Endothelial cell of umbilical vein (primary cell): Measurements from ENCODE around the gene CDR2. TPM values are rescaled to one million over a fixed set of nuclear protein-coding genes. Genes with fewer than 3 reads are reported as not detected.

Experiments used
- BruUV-seq: library from RNA; stranded (reverse); fragments of 400-500 nt; replicated peaks from 2 replicates; lab custom pipeline; 2021; lab: Mats Ljungman, UMichigan
- CTCF ChIA-PET: fragments of 300-600, 350-600 bp; sonication (Branson Sonifier 250); formaldehyde crosslinking; loops from one replicate; lab custom pipeline; 2021; ENCODE audit warnings: antibody characterized with exemption, inconsistent platforms; lab: Charles Lee
- POLR2A ChIA-PET: fragments of 300-600, 350-600 bp; sonication (Branson Sonifier 250); formaldehyde crosslinking; loops from one replicate; lab custom pipeline; 2021; ENCODE audit warnings: antibody characterized with exemption, inconsistent platforms; lab: Charles Lee
- DNase-seq: peaks from one replicate; pipeline ENCODE4 v3.0.0-alpha.2; 2011; ENCODE audit warnings: low read depth, low spot score
- FAIRE-seq: peaks from 2 replicates; lab custom pipeline; 2011; peaks lifted over from hg19 to GRCh38; lab: Jason Lieb, UNC
- H2AFZ ChIP-seq: 2 replicates; pipeline ENCODE4 v1.6.0; 2012; ENCODE audit warnings: low read depth, low read length, control low read depth, inconsistent platforms
- H3K27ac ChIP-seq: 2 replicates; pipeline ENCODE4 v1.5.1; 2011; ENCODE audit warnings: low read depth, mild to moderate bottlenecking, control low read depth, low read length, moderate library complexity; ENCODE audit not compliant: insufficient read depth
- H3K27me3 ChIP-seq, 2 experiments: 2 replicates each; pipeline versions ENCODE4 v1.6.0 to v1.6.1; 2011; ENCODE audit warnings: low read length in 2 of 2, mixed read lengths in 1 of 2; ENCODE audit not compliant: control insufficient read depth in 2 of 2, insufficient read depth in 2 of 2
- H3K36me3 ChIP-seq, 2 experiments: 2 replicates in 1 of 2; 3 replicates in 1 of 2; pipeline ENCODE4 v1.5.1; 2011; ENCODE audit warnings: low read length in 2 of 2, mild to moderate bottlenecking in 1 of 2, moderate library complexity in 1 of 2; ENCODE audit not compliant: control insufficient read depth in 2 of 2, insufficient read depth in 2 of 2; ENCODE audit errors: extremely low read depth in 1 of 2
- H3K4me1 ChIP-seq: 3 replicates; pipeline ENCODE4 v1.5.1; 2011; ENCODE audit warnings: mild to moderate bottlenecking, low read length; ENCODE audit not compliant: control insufficient read depth, insufficient read depth; ENCODE audit errors: extremely low read depth
- H3K4me2 ChIP-seq: 2 replicates; pipeline ENCODE4 v1.6.1; 2011; ENCODE audit warnings: low read length, control low read depth, mixed read lengths; ENCODE audit not compliant: insufficient read depth
- H3K4me3 ChIP-seq, 3 experiments: fragments of 200-600 bp in 1 of 3; sonication (generic), shearing (Covaris generic) in 1 of 3; replicated peaks in 1 of 3; 2 replicates each; pipeline ENCODE4 v1.5.1; 2011 to 2016; ENCODE audit warnings: control low read depth in 3 of 3, low read length in 3 of 3, mild to moderate bottlenecking in 2 of 3, inconsistent platforms in 1 of 3, low read depth in 1 of 3, moderate library complexity in 1 of 3; ENCODE audit not compliant: insufficient read depth in 1 of 3
- H3K79me2 ChIP-seq: 2 replicates; pipeline ENCODE4 v1.6.0; 2012; ENCODE audit warnings: low read length, inconsistent platforms; ENCODE audit not compliant: control insufficient read depth, insufficient read depth
- H3K9ac ChIP-seq: replicated peaks from 2 replicates; pipeline ENCODE3; 2011; ENCODE audit warnings: low read length, control low read depth; ENCODE audit not compliant: insufficient read depth; ENCODE audit errors: extremely low read depth
- H3K9me1 ChIP-seq: replicated peaks from 3 replicates; pipeline ENCODE4 v1.6.0; 2011; ENCODE audit warnings: mild to moderate bottlenecking, low read length; ENCODE audit not compliant: control insufficient read depth, insufficient read depth; ENCODE audit errors: extremely low read depth
- H3K9me3 ChIP-seq: replicated peaks from 2 replicates; pipeline ENCODE4 v1.5.1; 2012; ENCODE audit warnings: low read length, inconsistent platforms; ENCODE audit not compliant: control insufficient read depth, insufficient read depth
- H4K20me1 ChIP-seq: replicated peaks from 2 replicates; pipeline ENCODE3; 2011; ENCODE audit warnings: mild to moderate bottlenecking, low read length; ENCODE audit not compliant: control insufficient read depth, insufficient read depth; ENCODE audit errors: extremely low read depth
- CTCF ChIP-seq, 2 donors: IDR thresholded peaks; 1 replicate in 1 of 2; 2 replicates in 1 of 2; pipeline ENCODE4 v1.5.1; 2011; ENCODE audit warnings: low read length in 2 of 2, mild to moderate bottlenecking in 2 of 2, moderate library complexity in 2 of 2, control low read depth in 1 of 2, inconsistent platforms in 1 of 2, low read depth in 1 of 2; ENCODE audit not compliant: insufficient read depth in 1 of 2; ENCODE audit errors: extremely low read depth in 1 of 2
- EZH2 ChIP-seq: IDR thresholded peaks from 2 replicates; pipeline ENCODE4 v1.6.1; 2012; ENCODE audit warnings: borderline replicate concordance, low read depth, mild to moderate bottlenecking, moderate library complexity, low read length, inconsistent platforms; ENCODE audit not compliant: severe bottlenecking
- FOS ChIP-seq: IDR thresholded peaks from 2 replicates; pipeline ENCODE4 v1.6.1; 2011; ENCODE audit warnings: mild to moderate bottlenecking, low read length, moderate library complexity, borderline replicate concordance; ENCODE audit not compliant: insufficient read depth
- GATA2 ChIP-seq: IDR thresholded peaks from 2 replicates; pipeline ENCODE4 v1.7.0; 2011; ENCODE audit warnings: low read depth, mild to moderate bottlenecking, moderate library complexity, mixed read lengths, low read length; ENCODE audit not compliant: insufficient read length, insufficient read depth
- JUN ChIP-seq: IDR thresholded peaks from 2 replicates; pipeline ENCODE4 v1.6.1; 2011; ENCODE audit warnings: borderline replicate concordance, low read depth; ENCODE audit not compliant: insufficient read length, insufficient read depth
- MAX ChIP-seq: IDR thresholded peaks from 2 replicates; pipeline ENCODE4 v1.6.1; 2011; ENCODE audit not compliant: insufficient read depth, insufficient read length
- MYC ChIP-seq: IDR thresholded peaks from one replicate; pipeline ENCODE4 v1.6.1; 2011; ENCODE audit warnings: mild to moderate bottlenecking, low read depth, low read length
- POLR2A ChIP-seq: IDR thresholded peaks from 2 replicates; pipeline ENCODE4 v1.6.1; 2012; ENCODE audit warnings: low read depth, mild to moderate bottlenecking, control low read depth, low read length
- POLR2AphosphoS5 ChIP-seq: IDR thresholded peaks from 2 replicates; pipeline ENCODE4 v1.6.1; 2012; ENCODE audit warnings: low read depth, mild to moderate bottlenecking, control low read depth, low read length, moderate library complexity; ENCODE audit not compliant: insufficient read depth
- dilution Hi-C: fragments of 300-500 bp; cut with MboI; formaldehyde crosslinking; loops from one replicate; pipeline ENCODE4 v1.15.0; 2019; ENCODE audit warnings: low sequenced_read_pairs; ENCODE audit not compliant: extremely low pct_ligation_motif_present
- intact Hi-C: fragments of 100-400 bp; cut with micrococcal nuclease; formaldehyde crosslinking; loops from one replicate; pipeline ENCODE4 v1.10.0; 2022
- polyA plus RNA-seq, 4 experiments: library from polyadenylated mRNA; depleted of rRNA in 3 of 4; stranded (reverse) in 3 of 4; unstranded in 1 of 4; fragments of >200 nt; gene quantifications; 2 replicates each; pipeline versions ENCODE4 v1.2.1 to v1.2.3, GENCODE V29; 2011 to 2012; ENCODE audit warnings: missing spikeins in 1 of 4
- total RNA-seq: library from RNA; stranded (reverse); gene quantifications from 2 replicates; pipeline ENCODE4 v1.2.3, GENCODE V29; 2021

The CDR2 gene
- total and polyA plus RNA-seq, 2 donors (not counting 3 experiments of a cell fraction or from before 2014, with no cell fraction given): 35.3 to 61.9 TPM

GRCh38 chr16:22373662-22374310, 633 bp downstream of the CDR2 start:
- Histone ChIP-seq H2AFZ (peak overlapping the region; percentile 69), H3K36me3 (peaks cover 0 to 2% of the 10 kb centered on the region in 2 experiments), H3K9me1 (no peaks in the 10 kb centered on the region), H3K27me3 (no peaks in the 10 kb centered on the region), H3K79me2 (peaks cover 55% of the 10 kb centered on the region), H3K9ac (peak overlapping the region; percentile 94), H3K9me3 (no peaks in the 10 kb centered on the region), H4K20me1 (peaks cover 3% of the 10 kb centered on the region), H3K4me3 (peak overlapping the region; percentile 82 to 97 (median 87)), H3K4me1 (peaks cover 46% of the 10 kb centered on the region), H3K27ac (peak overlapping the region; percentile 71), H3K4me2 (peak overlapping the region; percentile 95)
- ChIA-PET CTCF (interaction anchor here (1.5 to 2.1 kb wide), 3 partner anchors 18 to 53 kb away, joined by 3 to 6 read pairs (median 5); no protein-coding TSS in a partner anchor), POLR2A (no interaction called here)
- intact Hi-C loops: loop anchor here (2.0 kb wide), 2 partner anchors 13 to 29 kb away; no protein-coding TSS in a partner anchor
- no peak for TF ChIP-seq JUN
- TF ChIP-seq POLR2A: no peak
- TF ChIP-seq EZH2: no peak
- no peak for TF ChIP-seq MYC
- no peak for TF ChIP-seq POLR2AphosphoS5
- no peak for TF ChIP-seq GATA2
- TF ChIP-seq CTCF (IDR thresholded peaks at IDR 0.05; ENCODE audit: extremely low read depth in 1 of 2, insufficient read depth in 1 of 2, low read depth in 1 of 2, low read length in 2 of 2): no peak
- TF ChIP-seq FOS: no peak
- no peak for TF ChIP-seq MAX
- dilution Hi-C loops: no loop called here
- no peak for FAIRE-seq
- DNase-seq: peak; percentile 56
- no TSS peak for BruUV-seq
